Loucy (cell line): ENCODE measurements around the gene ZNF362.

Experiments used
- CTCF ChIP-seq: fragments of 200-600 bp; sonication (generic); conservative IDR thresholded peaks from 2 replicates; pipeline ENCODE4 v1.5.1; 2014; ENCODE audit warnings: mild to moderate bottlenecking, antibody characterized with exemption, low read length
- EZH2phosphoT487 ChIP-seq: fragments of 200-600 bp; IDR thresholded peaks from 2 replicates; pipeline ENCODE4 v1.6.1; 2018; ENCODE audit warnings: antibody characterized with exemption, mild to moderate bottlenecking, moderate library complexity, borderline replicate concordance

GRCh38 chr1:33332357-33332789 is 76.1 kb downstream of the ZNF362 start:
- no peak for TF ChIP-seq CTCF
- no peak for TF ChIP-seq EZH2phosphoT487
